ENCODE measurements around the gene SRGAP1. TPM values are rescaled to one million over a fixed set of nuclear protein-coding genes. Genes with fewer than 3 reads are reported as not detected.

Gene SRGAP1
- total and polyA plus RNA-seq, 2 of the 13 experiments (the other 11 are each of a cell fraction or from before 2014, with no cell fraction given) = 1.6 to 3.4 TPM

- in situ Hi-C loops (cut with HindIII; ENCODE audit: extremely low pct_ligation_motif_present, low pct_unique_long_range_greater_than_20kb) = no loop called here
- Histone ChIP-seq H2AFZ (ENCODE audit: low read length) (no peak overlapping the region), H3K4me1 (ENCODE audit: insufficient read depth, low read length) (peaks cover 44% of the 10 kb centered on the region), H3K79me2 (ENCODE audit: insufficient read depth, low read length) (no peaks in the 10 kb centered on the region), H3K27me3 (ENCODE audit: control insufficient read depth in 1 of 2, insufficient read depth in 2 of 2, low read length in 2 of 2) (no peaks in the 10 kb centered on the region), H3K4me3 (replicated peaks in 1 of 3; ENCODE audit: insufficient read depth in 1 of 3, low read depth in 2 of 3, low read length in 3 of 3) (no peak overlapping the region), H3K9me3 (ENCODE audit: low read length) (no peaks in the 10 kb centered on the region), H3K27ac (ENCODE audit: extremely low read length, insufficient read depth, low read length) (no peak overlapping the region), H3K36me3 (replicated peaks in 1 of 2; ENCODE audit: control insufficient read depth in 1 of 2, insufficient read depth in 2 of 2, low read length in 2 of 2) (peaks cover 0 to 1% of the 10 kb centered on the region in 2 experiments; a peak in 2 of 5 replicates), H3K4me2 (ENCODE audit: low read depth, low read length) (no peak overlapping the region), H3K9ac (ENCODE audit: insufficient read depth, low read depth, low read length) (no peak overlapping the region), H4K20me1 (ENCODE audit: insufficient read depth, low read length) (no peaks in the 10 kb centered on the region)
- ATAC-seq = no peak
- no TSS peak for BruUV-seq (replicated peaks)
- WGBS (ENCODE audit: low lambda C conversion rate) = 96% methylated on average over 7 of the region's 7 CpGs
- ChIA-PET CTCF (ENCODE audit: low intra/inter-chr PET ratio, low total read pairs) (no interaction called here), POLR2A (interaction anchor here (0.7 kb wide), 1 partner anchor 51 kb away, joined by 3 read pairs; no protein-coding TSS in a partner anchor)
- intact Hi-C loops (cut with micrococcal nuclease; ENCODE audit: unreplicated experiment) = loop anchor here (10.0 kb wide), 1 partner anchor 96 kb away; the partner anchor contains the start of gene SRGAP1
- no peak for DNase-seq (ENCODE audit: low spot score)
- FAIRE-seq = no peak
- TF ChIP-seq MAFK (conservative IDR thresholded peaks at IDR 0.05 in 1 of 2, IDR thresholded peaks at IDR 0.05 in 1 of 2; ENCODE audit: low read length in 2 of 2) (peak in 1 of 2 experiments; percentile 26; a peak in 1 of 4 replicates), ETV6 (CRISPR knock-in tag; conservative IDR thresholded peaks at IDR 0.05) (no peak), HOXA9 (CRISPR knock-in tag; IDR thresholded peaks at IDR 0.05; ENCODE audit: borderline replicate concordance) (no peak)
Measured at GRCh38 chr12:63940310-63941005, 96.0 kb downstream of the SRGAP1 start.

GRCh38 chr12:63941166-63941800, 96.8 kb downstream of the SRGAP1 start:
- no TSS peak for BruUV-seq (replicated peaks)
- intact Hi-C loops (cut with micrococcal nuclease; ENCODE audit: unreplicated experiment) = loop anchor here (10.0 kb wide), 1 partner anchor 96 kb away; the partner anchor contains the start of gene SRGAP1
- CTCF ChIA-PET (ENCODE audit: low intra/inter-chr PET ratio, low total read pairs) = no interaction called here
- no peaks in the 10 kb centered on the region for H4K20me1 ChIP-seq (ENCODE audit: insufficient read depth, low read length)
- no peaks in the 10 kb centered on the region for H3K9me3 ChIP-seq (ENCODE audit: low read length)
- H3K79me2 ChIP-seq (ENCODE audit: insufficient read depth, low read length) = no peaks in the 10 kb centered on the region
- in situ Hi-C loops (cut with HindIII; ENCODE audit: extremely low pct_ligation_motif_present, low pct_unique_long_range_greater_than_20kb) = no loop called here
- H3K36me3 ChIP-seq (replicated peaks in 1 of 2; ENCODE audit: control insufficient read depth in 1 of 2, insufficient read depth in 2 of 2, low read length in 2 of 2) = peaks cover 0 to 1% of the 10 kb centered on the region in 2 experiments; a peak in 2 of 5 replicates
- 97% methylated on average over 3 of the region's 3 CpGs for WGBS (ENCODE audit: low lambda C conversion rate)
- no peaks in the 10 kb centered on the region for H3K27me3 ChIP-seq (ENCODE audit: control insufficient read depth in 1 of 2, insufficient read depth in 2 of 2, low read length in 2 of 2)
- H3K27ac ChIP-seq (ENCODE audit: extremely low read length, insufficient read depth, low read length) = no peak overlapping the region
- no peak for DNase-seq (ENCODE audit: low spot score)
- POLR2A ChIA-PET = no interaction called here
- TF ChIP-seq ZNF503 (CRISPR knock-in tag; IDR thresholded peaks at IDR 0.05) = no peak
- no peak for TF ChIP-seq KLF6 (CRISPR knock-in tag; IDR thresholded peaks at IDR 0.05)
- no peak for TF ChIP-seq SAFB2 (CRISPR knock-in tag; IDR thresholded peaks at IDR 0.05; ENCODE audit: borderline replicate concordance, low read depth)
- no peak for TF ChIP-seq XRCC5 (optimal IDR thresholded peaks at IDR 0.05; ENCODE audit: low read length)
- TF ChIP-seq MTF2 (CRISPR knock-in tag; IDR thresholded peaks at IDR 0.05; ENCODE audit: borderline replicate concordance) = no peak
- no peak for TF ChIP-seq ZBTB8A (CRISPR knock-in tag; IDR thresholded peaks at IDR 0.05; ENCODE audit: borderline replicate concordance, low read depth)
- no peak for TF ChIP-seq HNRNPH1 (optimal IDR thresholded peaks at IDR 0.05; ENCODE audit: low read depth, low read length)
- no peak for TF ChIP-seq CTCF (CRISPR knock-in tag; IDR thresholded peaks at IDR 0.05)
- no peak for TF ChIP-seq KMT2A (CRISPR knock-in tag; IDR thresholded peaks at IDR 0.05)
- no peak overlapping the region for H2AFZ ChIP-seq (ENCODE audit: low read length)
- no peak for FAIRE-seq
- H3K4me1 ChIP-seq (ENCODE audit: insufficient read depth, low read length) = peaks cover 50% of the 10 kb centered on the region
- no peak overlapping the region for H3K4me2 ChIP-seq (ENCODE audit: low read depth, low read length)
- H3K9ac ChIP-seq (ENCODE audit: insufficient read depth, low read depth, low read length) = no peak overlapping the region
- no peak for ATAC-seq
- H3K4me3 ChIP-seq (replicated peaks in 1 of 3; ENCODE audit: insufficient read depth in 1 of 3, low read depth in 2 of 3, low read length in 3 of 3) = no peak overlapping the region
